HL-60/S4 treated with phorbol 12-myristate 13-acetate at 8.2 ng/mL for 4 days and 3 days (cell line): ENCODE results near the gene MOXD1.

Experiments
- in situ Hi-C: fragments of 300-500 bp; cut with MboI; formaldehyde crosslinking; loops from 2 replicates; pipeline ENCODE4 v1.15.0; 2022; ENCODE audit warnings: low sequenced_read_pairs

MOXD1 gene

DNA sequence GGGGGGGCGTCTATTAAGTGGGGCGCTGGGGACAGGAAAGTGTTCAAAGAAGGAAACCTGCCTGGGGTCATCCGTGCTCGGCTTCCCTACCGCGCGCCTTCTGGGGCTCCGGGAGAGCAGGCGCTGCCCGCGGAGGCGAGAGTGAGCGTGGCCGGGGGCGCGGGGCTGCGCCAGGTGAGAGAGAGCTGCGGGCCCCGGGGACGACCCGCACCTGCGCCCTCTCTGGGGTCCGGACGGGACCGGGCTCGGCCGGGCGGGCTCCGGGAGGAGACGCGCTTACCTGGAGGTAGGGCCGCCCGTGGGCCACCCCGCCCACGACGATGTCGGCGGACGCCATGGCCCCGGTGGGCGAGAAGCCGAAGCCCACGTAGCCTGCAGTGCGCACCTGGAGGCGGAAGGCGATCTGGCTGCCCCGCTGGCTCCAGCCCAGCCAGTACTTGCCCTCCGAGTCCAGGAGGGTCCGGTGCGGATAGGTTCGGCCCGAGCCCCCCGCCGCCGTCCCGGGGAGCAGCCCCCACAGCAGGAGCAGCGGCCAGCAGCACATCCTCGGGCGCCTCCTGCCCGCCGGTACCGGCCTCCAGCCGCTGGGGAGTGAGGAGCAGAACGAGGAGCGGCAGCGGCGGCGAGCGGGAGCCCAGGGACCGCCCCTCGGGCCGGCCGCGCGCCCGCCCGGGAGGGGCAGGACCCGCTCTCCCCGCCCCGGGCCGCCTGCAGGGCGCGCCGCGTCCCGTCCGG, at the start of gene MOXD1:
TSS of gene MOXD1 (minus strand) at position 593 of the 735 bp plus-strand sequence. CDS start at position 544, 49 bp downstream.
- in situ Hi-C loops = no loop called here

DNA sequence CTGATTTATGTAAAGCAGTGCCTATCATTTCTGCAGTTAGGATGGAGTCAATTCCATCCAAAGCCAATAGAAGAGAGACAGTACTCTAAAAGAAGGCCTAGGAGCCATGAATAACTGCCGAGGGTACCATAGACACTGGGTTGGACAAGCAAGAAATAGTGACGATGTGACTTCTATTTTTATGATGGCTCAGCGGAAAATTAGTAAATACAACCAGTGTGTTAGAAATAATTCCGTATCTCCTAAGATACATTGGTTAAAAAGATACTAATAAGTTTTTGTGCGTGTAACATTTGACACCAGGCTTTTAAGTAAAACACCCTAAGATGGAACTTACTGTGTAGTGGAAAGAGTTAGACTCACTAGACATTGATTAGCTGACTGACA, 45.6 kb upstream of the MOXD1 start:
- in situ Hi-C loops = no loop called here

GRCh38 chr6:132446141-132446854, 45.0 kb upstream of the MOXD1 start:
- in situ Hi-C loops = no loop called here

GRCh38 chr6:132445201-132445951, 44.1 kb upstream of the MOXD1 start:
- in situ Hi-C loops = no loop called here

DNA sequence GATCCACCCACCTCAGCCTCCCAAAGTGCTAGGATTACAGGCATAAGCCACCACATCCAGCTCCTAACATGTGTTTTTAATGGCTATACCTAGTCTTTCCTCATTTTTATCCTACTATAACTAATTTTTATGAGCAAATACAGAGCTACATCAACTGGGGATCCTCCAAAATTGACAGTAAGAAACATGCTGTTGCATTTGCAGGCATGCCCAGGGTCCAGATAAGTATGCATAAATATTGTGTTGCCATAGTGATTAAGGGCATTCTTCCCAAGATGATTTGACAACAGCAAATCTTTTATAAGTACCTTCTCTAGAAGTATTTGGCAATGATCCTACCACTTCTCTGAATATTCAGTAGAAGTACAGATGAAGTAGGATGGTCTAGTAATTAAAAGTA, 41.9 kb upstream of the MOXD1 start:
- in situ Hi-C loops = no loop called here

DNA sequence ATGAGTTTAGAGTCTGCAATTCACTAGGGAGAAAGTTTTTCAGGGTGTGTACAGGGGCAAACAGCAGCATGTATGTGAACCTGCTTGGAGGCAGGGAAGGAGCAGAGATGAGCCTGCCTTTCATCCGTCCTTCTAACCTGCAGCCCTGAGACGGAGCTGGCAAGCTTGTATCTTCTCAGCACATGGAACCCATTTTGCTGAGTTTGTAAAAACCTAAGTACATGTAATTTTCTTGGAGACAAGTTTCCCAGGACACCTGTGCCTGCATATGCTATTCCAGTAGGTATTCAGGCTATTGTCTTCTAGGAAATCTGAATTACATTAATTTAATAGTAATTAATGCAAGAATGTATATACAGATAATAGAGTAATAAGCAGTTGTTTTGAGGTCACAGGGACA, 28.8 kb upstream of the MOXD1 start:
- in situ Hi-C loops = no loop called here

- in situ Hi-C loops = no loop called here
Measured at GRCh38 chr6:132425176-132425575, 23.9 kb upstream of the MOXD1 start.

- in situ Hi-C loops = no loop called here
Measured at GRCh38 chr6:132423839-132424238, 22.6 kb upstream of the MOXD1 start.

DNA sequence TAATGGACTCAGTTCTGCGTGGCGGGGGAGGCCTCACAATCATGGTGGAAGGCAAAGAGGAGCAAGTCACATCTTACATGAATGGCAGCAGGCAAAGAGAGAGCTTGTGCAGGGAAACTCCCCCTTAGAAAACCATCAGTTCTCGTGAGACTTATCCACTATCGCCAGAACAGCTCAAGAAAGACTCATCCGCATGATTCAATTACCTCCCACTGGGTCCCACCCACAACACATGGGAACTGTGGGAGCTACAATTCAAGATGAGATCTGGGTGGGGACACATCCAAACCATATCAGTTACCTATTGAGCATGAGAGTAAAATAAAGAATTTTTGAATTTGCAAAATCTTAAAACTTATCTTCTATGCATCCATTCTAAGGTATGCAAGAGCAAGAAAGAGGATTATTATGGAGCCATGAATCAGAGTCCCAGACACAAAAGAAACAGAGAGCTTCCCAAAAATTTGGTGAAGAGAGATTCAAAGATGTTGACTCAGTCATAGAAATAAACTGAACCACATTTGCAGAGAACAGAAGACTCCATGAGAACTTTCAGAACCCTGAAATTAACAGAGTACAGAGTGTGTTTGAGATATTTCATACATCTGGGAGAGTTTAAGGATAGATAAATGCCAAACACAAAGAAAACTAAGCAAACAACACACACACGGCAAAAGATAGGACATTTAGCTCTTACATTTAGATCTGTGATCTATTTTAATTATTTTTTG, 17.1 kb upstream of the MOXD1 start:
- in situ Hi-C loops = no loop called here

- in situ Hi-C loops = no loop called here
Measured at GRCh38 chr6:132414761-132415160, 13.5 kb upstream of the MOXD1 start.

- in situ Hi-C loops = no loop called here
Measured at GRCh38 chr6:132414322-132414721, 13.0 kb upstream of the MOXD1 start.

GRCh38 chr6:132413499-132413802, 12.2 kb upstream of the MOXD1 start:
- in situ Hi-C loops = no loop called here

DNA sequence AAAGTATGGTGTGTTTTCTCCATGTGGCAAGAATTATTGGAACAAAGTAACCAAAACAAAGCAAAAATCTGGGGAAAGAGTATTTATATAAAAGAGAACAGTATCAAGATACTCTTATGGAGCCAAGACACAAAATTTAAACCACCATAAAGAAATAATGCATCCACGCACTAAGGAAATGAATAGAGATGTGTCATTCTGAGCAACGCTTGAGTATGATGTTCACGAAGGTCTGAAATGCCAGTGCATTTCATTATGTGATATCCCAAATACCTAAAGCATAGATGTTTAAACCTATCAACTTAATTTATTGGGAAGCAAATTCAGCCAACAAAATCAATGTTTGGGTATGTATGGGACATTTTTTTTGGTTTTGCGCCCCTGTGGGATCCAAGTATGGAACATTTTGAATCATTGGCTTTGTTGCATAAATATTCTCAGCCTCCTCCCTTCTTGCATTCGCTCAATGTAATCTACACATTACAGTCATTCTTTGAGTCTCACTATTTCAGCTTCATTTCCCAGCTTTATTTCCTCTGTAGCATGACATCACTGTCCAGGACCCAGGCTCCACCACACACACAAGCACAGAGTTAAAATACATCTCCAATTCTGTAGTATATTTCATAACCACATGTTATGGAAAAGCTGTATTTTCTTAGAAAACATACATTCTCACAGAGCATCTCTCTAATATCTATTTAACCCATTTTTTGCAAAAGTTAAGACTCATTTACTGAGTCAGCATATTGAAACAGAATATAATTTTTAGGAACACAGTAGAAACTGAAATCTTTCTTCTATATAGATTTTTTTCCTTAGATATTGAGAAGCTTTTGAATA, 11.6 kb upstream of the MOXD1 start:
- in situ Hi-C loops = no loop called here

GRCh38 chr6:132411296-132411695, 10.0 kb upstream of the MOXD1 start:
- in situ Hi-C loops = no loop called here

GRCh38 chr6:132410830-132411229, 9.6 kb upstream of the MOXD1 start:
- in situ Hi-C loops = no loop called here

DNA sequence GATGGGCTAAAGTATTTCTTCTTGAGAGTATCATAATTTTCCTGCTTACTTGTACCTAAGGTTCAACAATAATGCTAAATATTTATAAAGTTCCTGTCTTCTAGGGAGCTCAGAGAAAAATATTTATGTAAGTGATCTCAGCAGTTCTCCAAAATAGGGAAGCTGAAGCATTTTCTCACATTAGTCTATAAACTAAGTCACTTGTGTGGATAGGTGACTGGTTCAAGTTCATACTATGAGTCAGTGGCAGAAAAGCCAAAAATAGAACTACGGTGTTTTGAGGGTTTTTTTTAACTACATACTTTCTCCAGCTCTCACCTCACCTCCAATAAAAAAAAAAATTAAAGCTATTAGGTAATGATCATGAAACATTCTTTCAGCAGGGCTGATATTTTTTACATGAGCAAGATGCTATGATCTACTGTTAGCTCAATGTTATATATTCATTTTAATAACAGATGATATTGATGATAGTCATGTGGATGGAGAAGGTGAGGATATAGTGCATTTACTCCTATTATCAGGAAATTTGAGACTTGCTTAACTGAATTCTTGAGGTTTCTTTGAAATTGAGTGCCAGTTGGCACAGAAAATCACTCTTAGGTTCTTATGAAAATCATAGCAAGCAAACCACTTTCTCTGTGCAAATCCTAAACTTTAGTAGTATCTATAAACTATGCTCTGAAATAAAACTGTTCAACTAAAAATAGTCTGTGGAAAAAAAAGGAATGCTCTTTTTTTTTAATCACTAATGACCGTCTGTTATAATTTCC, 4.1 kb upstream of the MOXD1 start:
- in situ Hi-C loops = no loop called here

DNA sequence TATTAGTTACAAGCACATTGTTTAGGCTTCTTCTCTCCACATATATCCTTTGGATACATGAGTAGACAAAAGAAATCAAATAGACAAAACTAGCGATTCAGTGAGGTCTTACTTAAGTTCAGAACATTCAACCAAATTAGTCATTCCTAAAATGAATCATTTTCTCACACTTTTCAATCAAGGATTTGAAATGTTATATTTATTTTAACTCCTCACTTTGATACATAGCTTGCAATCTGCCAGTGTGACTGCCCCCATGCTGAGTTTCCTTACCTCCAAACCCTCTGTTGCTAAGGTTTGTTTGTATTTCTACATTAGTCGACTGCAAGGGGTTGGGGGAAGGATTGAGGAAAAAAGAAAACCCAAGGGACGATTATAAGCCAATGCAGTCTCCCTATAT, 3.5 kb upstream of the MOXD1 start:
- in situ Hi-C loops = no loop called here

DNA sequence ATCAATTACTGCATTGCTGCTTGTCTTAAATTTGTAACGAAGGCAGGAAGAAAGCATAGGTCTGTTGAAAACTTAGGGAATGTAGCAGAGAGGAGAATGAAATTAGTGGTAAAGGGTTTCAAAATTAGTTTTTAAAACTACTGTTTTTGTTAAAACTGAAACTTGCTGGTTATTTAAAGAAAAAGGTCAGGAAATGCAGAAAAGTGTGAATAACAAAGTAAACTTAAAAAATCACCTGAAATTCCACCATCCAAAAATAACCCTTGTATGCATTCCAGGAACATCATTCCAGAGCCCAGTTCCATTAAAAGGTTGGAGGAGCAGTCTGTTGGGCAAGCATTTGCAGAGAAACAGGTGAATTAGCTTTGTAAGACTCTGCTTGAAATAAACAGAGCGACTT, 3.1 kb upstream of the MOXD1 start:
- in situ Hi-C loops = no loop called here

DNA sequence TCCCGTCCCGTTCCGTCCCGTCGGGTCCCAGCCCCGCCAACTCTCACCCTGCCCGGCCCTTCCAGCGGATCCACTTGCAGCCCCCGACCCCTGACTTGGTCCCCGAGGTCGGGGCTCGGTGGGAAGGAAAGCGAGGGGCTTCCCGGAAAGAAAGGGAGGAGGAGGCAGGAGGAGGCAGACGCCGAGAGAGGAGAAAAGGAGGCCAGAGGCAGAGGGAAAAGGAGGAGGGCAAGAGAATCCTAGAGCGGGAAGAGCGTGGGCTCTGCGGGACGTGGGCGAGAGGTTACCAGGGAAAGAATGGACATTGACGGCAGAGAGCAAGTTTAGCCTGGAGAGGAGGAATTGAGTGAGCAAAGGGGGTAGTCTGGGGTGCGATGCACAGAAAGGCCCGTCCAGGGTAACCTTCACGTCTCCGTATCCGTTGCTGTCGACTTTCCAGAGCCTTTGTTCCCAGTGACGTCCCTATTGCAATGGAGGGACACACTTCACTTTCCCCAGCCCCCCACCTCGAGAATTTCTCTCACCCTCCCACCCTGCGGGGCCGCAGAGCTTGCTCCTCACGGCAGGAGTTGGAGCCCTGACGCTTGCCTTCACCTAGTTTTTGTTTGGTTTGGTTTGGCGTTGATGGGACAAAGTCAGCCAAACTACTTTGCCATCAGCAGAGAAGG, 477 bp upstream of the MOXD1 start:
- in situ Hi-C loops = no loop called here
